GM18868 (cell line): ENCODE data around the gene CACNA1C.
"Not testable (repeated sequence)": the region's sequence is repeated elsewhere in the genome, so short reads cannot be mapped to it uniquely, and the experiment has no call there.

Experiments used
- ATAC-seq: cut with Tn5 transposase; IDR thresholded peaks from one replicate; pipeline ENCODE4 v1.9.1; 2021; ENCODE audit warnings: mild to moderate bottlenecking, moderate library complexity; ENCODE audit not compliant: unreplicated experiment

The CACNA1C gene

DNA sequence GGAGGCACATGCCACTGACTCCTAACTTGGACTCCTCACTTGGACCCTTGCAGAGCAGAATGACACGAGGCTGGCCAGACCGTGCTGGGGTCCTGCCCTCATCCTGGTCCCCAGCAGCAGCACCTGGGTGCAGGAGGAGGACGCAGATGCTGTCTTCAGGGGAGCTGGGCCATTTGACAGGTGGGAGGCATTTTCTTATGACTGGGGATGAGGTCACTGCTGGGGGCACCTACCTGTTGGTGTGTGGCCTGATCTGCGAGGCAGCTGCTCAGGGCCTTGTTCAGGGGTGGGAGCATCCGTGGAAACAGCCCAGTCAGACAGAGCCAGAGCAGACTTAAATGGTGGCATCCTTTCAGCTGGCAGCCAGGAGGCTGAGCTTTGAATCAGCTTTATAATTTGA, 57.3 kb downstream of the CACNA1C start:
- no peak for ATAC-seq

DNA sequence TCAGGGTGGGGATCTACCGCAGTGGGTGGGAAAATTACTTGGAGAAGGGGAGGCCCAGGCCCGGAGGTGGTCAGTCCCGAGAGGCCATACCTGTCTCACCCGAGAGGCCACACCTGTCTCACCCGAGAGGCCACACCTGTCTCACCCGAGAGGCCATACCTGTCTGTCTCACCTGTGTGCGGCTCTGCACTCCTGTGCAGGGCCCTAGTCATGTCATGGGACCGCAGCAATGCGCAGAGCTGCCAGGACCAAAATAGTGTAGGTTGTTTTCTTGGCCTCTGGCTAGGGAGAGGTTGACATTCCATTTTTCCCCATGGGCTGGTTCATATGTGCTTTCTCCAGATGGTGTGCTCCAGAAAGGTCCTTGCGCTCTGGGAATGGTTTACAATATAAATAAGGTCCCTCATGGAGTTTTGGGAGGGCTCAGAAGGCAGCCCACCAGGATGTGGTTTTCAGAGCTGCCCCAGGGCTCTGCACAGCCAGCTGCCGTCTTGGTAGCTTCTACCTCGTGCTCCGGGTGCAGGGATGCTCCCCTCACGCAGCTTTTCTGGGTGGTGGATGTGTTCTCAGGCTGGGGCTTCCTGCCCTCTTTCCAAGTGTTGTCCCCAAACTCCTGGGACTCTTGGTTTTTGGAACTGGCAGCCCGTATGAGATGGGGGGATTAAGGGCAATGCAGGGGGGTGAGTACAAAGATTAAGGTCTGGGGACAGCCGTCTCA, 58.2 kb downstream of the CACNA1C start:
- ATAC-seq = no peak

DNA sequence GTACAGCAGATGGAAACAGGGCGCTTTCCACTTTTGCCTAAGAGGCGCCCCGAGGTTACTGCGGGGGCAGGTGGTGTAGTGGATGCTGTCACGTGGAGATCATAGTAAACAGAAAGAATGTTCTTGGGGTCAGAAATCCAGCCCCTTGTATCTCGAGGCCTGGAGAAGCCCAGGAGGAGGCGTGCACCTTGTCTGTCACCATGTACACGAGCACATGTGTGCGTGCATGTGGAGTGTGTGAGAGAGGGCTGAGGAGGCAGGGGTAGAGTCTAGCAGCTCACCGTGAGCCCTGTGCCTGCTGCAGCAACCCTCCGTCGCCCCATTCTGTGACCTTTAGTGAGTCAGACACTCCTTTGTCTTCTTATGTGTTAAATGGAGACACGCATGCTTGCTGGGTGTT, 59.0 kb downstream of the CACNA1C start:
- ATAC-seq = no peak

DNA sequence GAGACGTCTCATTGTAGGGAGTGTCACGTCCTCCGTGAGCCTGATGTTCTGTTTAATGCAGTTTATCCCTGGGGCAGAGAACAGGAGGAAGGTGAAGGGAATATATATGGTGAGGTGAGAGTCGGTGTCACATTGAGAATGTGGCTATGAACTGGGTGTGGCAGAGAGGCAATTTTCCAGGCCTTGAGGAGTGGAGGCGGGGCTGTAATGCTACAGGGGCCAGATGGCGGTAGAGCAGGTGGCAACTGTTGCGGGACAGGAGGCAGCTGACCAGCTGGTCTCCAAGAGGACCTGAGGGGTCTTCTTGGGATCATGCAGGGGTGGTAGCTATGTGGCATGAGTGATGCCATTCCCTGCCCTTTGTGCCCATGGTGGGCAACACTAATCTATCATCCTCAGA, 59.6 kb downstream of the CACNA1C start:
- no peak for ATAC-seq

DNA sequence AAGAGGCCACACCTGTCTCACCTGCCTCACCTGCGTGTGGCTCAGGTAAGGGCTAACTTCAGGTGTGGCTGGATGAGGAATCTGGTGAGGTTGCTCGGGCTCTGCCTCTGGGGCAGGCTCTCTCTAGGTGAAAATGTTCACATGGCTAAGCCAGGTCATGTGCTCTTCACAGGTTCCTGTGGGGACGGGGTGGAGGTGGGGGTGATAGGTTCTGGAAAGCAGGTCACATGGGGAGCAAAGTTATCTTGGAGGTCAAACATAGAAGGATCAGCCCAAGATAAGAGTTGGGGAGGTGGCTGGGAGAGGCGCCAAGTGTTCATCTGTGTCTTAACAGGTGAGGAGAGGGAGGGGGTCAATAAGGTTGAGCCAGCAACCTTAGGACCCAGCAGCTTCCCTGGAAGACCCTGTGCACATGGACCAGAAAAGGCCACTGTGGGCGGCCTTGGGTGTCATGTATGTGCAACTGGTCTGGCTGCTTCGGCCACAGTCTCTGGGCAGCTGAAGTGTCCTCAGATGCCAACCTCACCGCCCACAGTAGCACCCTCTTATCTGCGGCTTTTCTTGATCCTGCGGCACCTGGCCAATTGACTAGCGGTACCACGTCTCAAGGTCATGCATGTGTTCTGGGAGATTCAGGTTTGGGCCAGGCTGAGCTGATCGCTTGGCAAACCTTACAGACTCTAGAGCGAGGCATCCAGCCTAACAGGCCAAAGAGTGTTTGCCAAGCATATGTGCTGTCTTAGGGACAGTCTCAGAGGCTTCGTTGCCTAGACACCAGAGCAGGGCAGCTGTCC, 60.5 kb downstream of the CACNA1C start:
- ATAC-seq = no peak

DNA sequence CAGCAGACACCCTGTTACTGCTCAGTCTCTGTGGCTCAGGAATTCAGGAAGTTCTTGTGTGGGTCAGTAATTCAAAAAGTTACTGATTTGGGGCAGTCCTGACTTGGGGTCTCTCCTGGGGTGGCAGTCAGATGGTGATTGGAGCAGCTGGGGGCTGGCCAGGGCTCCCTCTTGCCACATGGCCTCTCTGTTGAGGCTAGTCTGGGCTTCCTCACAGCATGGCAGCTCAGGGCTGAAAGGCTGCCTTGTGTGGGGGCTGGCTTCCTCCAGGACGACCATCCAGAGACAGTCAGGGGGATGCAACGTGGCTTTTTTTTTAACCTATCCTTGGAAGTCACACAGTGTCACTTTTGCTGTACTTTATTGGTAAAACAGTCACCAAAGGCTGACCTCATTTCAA, 61.3 kb downstream of the CACNA1C start:
- ATAC-seq = no peak

DNA sequence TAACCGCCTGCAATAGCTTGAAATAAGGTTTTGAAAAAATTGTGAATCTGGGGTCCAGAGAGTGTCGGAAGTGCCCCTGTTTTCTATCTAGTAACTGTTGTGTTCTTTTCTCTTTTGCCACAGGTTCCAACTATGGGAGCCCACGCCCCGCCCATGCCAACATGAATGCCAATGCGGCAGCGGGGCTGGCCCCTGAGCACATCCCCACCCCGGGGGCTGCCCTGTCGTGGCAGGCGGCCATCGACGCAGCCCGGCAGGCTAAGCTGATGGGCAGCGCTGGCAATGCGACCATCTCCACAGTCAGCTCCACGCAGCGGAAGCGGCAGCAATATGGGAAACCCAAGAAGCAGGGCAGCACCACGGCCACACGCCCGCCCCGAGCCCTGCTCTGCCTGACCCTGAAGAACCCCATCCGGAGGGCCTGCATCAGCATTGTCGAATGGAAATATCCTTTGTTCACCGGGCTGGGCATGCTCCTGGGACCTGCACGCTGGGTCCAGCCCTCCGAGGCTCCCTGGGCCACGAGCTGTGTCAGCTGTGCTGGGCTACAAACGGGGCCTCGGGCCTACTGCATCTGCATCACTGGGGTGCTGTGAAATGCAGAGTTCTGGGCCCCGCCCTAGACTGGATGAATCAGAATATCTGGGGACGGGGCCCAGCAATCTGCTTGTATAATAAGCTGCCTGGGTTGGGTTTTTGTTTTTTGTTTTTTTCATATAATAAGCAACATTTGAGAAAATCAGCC, 62.5 kb downstream of the CACNA1C start:
- ATAC-seq = no peak

DNA sequence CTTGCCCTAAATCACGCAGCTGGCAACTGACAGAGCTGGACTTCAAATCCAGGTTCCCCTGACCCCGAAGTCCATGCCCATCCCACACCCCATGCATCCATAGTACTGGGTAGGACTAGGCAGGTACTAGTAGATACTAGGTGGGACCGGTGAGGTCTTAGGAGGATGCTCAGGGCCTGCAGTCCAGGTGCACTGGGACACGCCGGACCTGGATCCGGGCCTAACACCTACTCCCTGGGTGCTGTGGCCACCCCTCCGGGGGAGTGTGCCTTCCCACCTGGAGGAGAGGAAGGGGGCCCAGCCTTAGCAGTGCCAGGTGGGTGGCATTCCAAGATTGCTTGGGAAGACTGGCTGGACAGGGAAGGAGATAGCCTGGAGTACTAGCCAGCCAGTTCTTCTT, 64.8 kb downstream of the CACNA1C start:
- ATAC-seq = no peak

DNA sequence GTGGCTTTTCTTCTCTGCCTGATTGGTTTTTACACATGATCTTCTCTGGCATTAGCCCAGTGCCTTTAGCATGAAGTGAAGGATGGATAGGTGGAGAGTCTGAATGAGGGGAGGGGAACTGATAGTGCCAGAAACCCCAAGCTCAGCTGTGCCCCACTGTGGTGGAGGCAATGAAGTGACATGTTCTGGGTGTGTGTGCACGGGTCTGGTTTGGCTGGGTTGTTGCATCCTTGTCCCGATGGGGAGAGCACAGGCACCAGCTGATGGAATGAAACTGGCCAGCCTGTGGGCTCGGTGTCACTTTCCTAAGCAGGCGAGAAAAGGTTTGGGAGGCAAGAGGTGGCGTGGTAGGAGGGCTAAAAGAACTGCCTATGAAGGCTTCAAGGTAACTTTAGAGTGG, 65.3 kb downstream of the CACNA1C start:
- no peak for ATAC-seq

DNA sequence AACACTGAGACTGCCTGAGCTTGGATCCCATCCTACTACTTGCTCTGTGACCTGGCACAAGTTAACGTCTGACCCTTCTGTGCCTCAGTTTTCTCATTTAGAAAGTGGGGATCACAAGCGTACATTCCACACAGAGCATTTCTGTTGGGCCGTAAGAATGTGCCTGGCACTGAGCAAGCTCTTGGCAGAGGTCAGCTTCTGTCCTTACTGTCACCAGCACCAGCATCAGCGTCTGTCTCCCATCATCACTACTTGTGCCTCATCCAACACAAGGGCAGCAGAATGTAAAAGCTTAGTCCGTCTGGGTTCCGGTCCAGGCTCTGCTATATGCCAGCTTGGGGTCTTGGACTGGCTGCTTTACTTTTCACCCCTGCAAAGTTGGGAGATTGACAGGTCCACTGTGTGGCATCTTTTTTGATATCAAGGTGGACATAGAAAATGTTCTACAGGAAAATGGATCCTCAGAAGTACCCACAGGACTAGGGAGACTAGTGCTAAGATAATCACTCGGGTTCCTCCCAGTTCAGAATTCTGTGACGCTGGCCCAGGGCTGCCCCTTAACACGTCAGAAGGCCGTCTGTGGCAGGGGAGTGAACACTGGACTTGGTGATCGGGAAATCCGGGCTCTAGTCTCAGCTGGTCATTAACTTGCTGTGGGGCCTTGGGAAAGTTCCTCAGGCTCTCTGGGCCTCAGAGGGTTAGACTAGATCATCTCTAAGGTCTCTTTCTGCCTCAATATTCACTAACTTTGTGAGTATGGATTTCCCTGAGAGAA, 65.9 kb downstream of the CACNA1C start:
- ATAC-seq = no peak

DNA sequence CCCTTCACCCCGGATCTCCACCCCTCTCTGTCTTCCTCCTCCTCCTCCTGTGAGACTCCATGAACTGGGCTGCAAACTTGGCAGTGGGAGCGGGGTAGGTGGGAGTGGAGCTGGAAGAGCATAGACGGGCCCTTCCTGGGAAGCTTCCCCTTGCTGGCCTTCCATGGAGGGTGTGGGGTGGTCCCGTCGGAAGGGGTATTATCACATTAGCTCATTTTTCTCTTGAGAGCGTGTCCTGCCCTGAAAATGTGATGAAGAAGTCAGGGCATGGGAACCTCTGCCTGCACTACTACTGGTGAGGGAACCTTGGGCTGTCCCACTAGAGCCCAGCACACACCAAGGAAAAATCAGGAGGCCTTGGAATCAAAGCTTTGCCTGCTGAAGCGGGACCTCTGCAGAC, 66.5 kb downstream of the CACNA1C start:
- no peak for ATAC-seq

DNA sequence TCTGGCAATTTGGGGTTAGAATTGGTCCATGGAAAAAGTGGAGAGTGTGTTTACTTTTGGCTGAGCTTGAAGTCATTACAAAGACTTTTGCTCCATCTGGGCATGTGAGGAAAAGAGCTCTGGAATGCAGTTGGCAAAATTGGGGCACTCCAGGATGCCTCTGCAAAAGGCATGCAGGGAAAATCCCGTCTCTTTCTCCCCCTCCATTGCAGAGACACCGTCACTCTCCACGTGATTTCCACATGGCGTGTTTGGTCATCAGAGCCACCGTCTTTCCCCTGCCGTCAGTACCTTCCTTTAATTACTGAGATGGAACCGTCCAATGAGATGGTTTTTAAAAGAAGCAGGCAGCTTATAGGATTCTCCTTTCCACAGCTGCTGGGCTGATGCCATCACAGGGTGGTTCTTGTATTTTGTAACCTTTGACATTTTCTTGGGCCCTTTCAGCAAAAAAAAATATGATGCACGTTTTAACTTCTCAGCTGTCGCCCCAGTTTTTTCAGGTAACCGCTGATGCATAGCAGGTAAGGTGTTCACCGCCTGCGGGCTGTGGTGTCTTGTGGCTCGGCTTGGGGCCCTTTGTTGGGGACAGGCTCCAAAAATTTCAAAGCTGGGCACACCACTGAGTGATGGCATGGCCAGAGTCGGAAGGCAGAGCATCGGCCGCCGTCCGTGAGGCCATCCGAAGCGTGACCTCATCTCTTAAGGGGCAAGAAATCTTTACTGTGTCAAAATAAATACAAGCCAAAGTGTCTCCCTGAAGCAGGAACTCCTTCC, 68.4 kb downstream of the CACNA1C start:
- ATAC-seq = no peak

DNA sequence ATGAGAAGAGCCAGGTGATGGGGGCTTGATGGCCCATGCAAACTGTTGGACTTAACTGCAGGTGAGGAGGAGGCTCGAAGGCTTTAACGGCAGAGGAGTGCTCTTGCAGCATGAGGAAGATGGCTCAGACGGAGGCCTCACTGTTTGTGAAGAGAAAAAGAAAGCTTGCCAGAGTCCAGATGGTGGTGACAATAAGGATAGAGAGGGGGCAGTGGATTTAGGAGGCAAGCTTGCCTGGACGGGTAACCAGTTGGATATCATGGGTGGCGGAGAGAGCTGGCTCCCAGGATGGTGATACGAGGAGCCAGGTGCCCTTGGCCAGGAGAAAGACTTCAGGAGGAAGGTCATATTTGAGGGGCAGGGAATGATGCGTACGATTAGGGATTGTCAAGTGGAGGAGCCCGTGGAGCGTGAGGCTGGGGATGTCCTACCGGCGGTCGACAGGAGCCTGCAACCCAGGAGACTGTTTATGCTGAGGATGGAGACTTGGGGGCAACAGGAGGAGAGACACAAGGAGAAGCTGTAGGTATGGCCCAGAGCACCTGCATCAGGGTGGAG, 71.8 kb downstream of the CACNA1C start:
- ATAC-seq = no peak

DNA sequence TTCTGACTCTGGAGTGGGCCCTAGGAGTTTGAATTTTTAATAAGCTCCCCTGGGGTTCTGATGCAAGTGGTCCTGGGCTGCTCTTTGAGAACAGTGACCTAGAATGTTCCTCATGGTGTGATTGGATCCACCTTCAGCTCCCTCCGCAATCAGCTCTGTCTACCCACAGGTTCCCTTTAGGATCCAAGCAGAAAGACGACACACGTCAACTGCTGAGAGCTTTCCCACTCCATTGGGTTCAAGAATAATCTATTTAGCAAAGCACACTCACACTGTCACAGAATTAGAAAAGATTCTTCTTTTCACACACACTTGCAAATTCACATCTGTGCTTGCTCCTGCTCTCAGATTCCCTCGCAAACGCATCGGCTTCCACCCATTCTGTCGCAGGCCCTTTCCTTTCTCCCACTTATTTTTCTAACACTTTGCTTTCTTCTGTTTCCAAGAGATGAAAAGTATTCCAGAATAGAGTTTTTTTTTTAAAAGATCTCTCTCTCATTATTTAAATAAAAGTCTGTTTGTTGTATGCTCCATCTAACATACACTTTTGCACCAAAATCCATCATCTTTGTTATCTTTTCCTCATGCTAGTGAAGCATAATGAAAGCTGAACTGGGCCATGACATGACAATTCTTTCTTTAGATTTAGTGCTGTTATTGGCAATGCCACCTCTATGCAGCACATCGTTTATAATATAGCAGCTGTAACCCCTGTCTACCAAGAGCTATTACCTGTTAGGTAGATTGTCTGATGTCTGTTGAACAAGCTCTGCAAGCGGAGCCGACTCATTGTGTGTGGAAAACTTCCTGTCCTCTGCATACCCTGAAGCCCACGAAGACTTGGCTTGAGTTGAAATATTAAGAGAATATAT, 73.1 kb downstream of the CACNA1C start:
- ATAC-seq = no peak

DNA sequence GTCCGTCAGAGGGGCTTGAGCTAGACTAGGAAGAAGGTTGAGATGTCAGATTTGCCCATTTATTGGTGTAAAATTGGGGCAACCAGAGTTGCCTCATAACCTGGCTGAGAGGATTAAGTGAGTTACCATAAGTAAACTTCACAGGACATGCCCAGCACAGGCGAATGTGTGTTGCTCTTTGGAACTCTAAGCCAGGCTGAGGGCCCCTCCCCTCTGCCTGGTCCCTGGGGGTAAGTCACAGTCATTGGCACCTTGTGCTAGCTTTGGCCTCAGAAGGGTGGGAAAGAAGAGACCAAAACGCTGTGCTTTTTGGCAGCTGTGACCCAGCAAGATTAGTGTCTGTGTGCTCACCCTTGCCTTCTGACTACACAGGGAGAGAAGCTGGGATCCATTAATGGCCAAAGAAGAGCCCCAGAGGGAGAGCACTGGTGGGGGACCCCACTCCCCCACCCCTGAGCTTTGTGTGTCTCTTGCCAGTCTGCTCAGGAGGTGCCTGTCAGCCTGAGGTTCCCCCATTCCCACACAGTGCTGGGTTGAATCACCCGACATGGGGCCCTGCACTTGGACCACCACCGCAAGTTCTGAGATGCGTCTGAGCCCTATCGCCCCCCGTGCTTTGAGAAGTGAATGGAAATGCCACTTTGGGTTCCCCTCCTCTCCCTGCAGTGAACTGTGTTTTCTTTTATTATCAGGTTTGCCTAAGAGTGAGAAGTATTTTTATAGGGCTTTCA, 74.1 kb downstream of the CACNA1C start:
- no peak for ATAC-seq

DNA sequence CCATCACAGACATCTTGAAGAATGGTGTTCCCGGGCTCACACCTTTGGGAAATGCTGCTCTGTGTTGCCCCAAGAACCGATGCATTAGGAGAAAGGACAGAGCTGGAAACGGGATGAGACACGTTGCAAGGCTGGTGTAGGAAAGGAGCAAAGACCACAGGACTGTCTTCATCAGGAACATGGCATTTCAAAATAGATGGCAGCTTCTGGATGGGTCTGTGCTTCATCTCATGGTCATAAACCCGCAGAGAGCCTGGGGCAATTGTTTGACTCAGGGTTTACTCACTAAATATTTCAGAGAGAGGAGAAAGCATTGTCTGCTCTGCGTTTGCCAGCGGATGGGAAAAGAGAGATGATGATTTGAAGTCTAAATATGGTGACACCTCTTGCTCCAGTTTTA, 76.3 kb downstream of the CACNA1C start:
- no peak for ATAC-seq

DNA sequence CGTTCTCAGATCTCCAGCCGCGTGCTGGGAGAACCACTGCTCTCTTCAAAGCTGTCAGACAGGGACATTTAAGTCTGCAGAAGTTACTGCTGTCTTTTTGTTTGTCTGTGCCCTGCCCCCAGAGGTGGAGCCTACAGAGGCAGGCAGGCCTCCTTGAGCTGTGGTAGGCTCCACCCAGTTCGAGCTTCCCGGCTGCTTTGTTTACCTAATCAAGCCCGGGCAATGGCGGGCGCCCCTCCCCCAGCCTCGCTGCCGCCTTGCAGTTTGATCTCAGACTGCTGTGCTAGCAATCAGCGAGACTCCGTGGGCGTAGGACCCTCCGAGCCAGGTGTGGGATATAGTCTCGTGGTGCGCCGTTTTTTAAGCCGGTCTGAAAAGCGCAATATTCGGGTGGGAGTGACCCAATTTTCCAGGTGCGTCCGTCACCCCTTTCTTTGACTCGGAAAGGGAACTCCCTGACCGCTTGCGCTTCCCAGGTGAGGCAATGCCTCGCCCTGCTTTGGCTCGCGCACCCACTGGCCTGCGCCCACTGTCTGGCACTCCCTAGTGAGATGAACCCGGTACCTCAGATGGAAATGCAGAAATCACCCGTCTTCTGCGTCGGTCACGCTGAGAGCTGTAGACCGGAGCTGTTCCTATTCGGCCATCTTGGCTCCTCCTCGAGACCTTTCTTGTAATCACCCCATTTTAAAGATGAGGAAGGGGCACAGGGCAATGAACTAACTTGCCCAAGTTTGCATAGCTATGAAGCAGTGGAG, 83.1 kb downstream of the CACNA1C start:
- ATAC-seq = not testable (repeated sequence)

DNA sequence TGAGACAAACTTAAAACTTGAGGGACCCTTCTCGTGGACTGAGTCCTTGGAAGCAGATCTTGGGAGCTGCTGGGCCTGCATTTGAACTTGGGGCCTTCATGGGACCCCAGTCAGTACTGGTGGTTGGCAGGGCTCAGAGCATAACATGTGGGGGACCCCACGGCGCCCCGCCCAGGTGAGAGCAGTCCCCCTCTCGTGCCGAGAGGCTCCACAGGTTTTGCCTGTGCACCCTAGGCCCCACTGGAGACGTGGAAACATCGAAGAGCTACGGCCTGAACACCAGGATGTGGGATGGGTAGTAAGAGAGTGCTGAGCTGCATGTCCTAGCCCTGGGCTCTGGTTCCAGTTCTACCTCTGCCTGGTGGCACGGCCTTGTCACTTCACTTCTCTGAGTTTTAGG, 84.1 kb downstream of the CACNA1C start:
- no peak for ATAC-seq
